Spleen (tissue), 11 donors: ENCODE data around the gene TTC3. TPM values are rescaled to one million over a fixed set of nuclear protein-coding genes. Genes with fewer than 3 reads are reported as not detected.

Source experiments
- DNase-seq: peaks from one replicate; pipeline ENCODE4 v3.0.0-alpha.2; 2020
- H3K27ac ChIP-seq, 8 donors: fragments of 200-600 bp; sonication (generic) in 7 of 8; 1 replicate in 4 of 8; 2 replicates in 4 of 8; pipeline versions ENCODE4 v1.5.0 to v1.8.0; 2016 to 2021; ENCODE audit warnings: inconsistent platforms in 4 of 8, mild to moderate bottlenecking in 4 of 8, moderate library complexity in 1 of 8
- H3K27me3 ChIP-seq, 7 donors: fragments of 200-600 bp; sonication (generic) in 6 of 7; replicated peaks in 1 of 7; 1 replicate in 4 of 7; 2 replicates in 3 of 7; pipeline versions ENCODE4 v1.5.0 to v1.8.0; 2016 to 2021; ENCODE audit warnings: inconsistent platforms in 3 of 7, mild to moderate bottlenecking in 1 of 7
- H3K36me3 ChIP-seq, 6 donors: fragments of 200-600 bp; sonication (generic) in 5 of 6; 1 replicate in 4 of 6; 2 replicates in 2 of 6; pipeline versions ENCODE4 v1.5.0 to v1.8.0; 2016 to 2021; ENCODE audit warnings: inconsistent platforms in 2 of 6
- H3K4me1 ChIP-seq, 6 donors: fragments of 200-600 bp; sonication (generic) in 5 of 6; 1 replicate in 3 of 6; 2 replicates in 3 of 6; pipeline versions ENCODE4 v1.5.0 to v1.8.0; 2016 to 2021; ENCODE audit warnings: inconsistent platforms in 3 of 6
- H3K4me3 ChIP-seq, 8 donors: fragments of 200-600 bp; sonication (generic) in 7 of 8; 1 replicate in 4 of 8; 2 replicates in 4 of 8; pipeline versions ENCODE4 v1.5.0 to v1.8.0; 2016 to 2021; ENCODE audit warnings: inconsistent platforms in 4 of 8, mild to moderate bottlenecking in 4 of 8, moderate library complexity in 2 of 8
- H3K9me3 ChIP-seq, 8 donors: fragments of 200-600 bp; sonication (generic) in 7 of 8; 1 replicate in 4 of 8; 2 replicates in 4 of 8; pipeline versions ENCODE4 v1.5.0 to v1.8.0; 2016 to 2021; ENCODE audit warnings: inconsistent platforms in 4 of 8
- CTCF ChIP-seq, 11 experiments: fragments of 200-600 bp in 7 of 11; fragments of 450-650 bp in 4 of 11; sonication (generic) in 4 of 11; IDR thresholded peaks in 8 of 11; conservative IDR thresholded peaks in 3 of 11; 1 replicate in 7 of 11; 2 replicates in 4 of 11; pipeline versions ENCODE4 v1.4.0 to v1.8.0; 2016 to 2021; ENCODE audit warnings: antibody characterized with exemption in 11 of 11, inconsistent platforms in 4 of 11, mild to moderate bottlenecking in 1 of 11
- POLR2A ChIP-seq, 3 donors: fragments of 450-650 bp; IDR thresholded peaks; one replicate each; pipeline ENCODE4 v1.5.1; 2017; ENCODE audit warnings: antibody characterized with exemption in 3 of 3, mild to moderate bottlenecking in 1 of 3
- POLR2AphosphoS5 ChIP-seq, 3 donors: sonication (generic); formaldehyde crosslinking; IDR thresholded peaks; one replicate each; pipeline ENCODE4 v1.5.1; 2017; ENCODE audit warnings: antibody characterized with exemption in 3 of 3
- WGBS, 5 donors: extraction: QIAGEN DNeasy Blood & Tissue Kit in 3 of 5; methylation state at CpG; one replicate each; pipeline versions ENCODE4 v1.1.5 to v1.1.7; 2013 to 2018; 5-methylcytosine and 5-hydroxymethylcytosine counted together
- intact Hi-C: fragments of 100-400 bp; cut with DNase I; formaldehyde crosslinking; loops from one replicate; pipeline ENCODE4 v1.15.0; 2023; ENCODE audit warnings: low total_unique reads
- polyA plus RNA-seq, 3 donors: library from polyadenylated mRNA; stranded (reverse); fragments of 200-250 nt; gene quantifications; one replicate each; pipeline ENCODE4 v1.2.1, GENCODE V29; 2013
- total RNA-seq, 7 donors: library from RNA; depleted of rRNA in 3 of 7; stranded (reverse); fragments of >200 nt in 3 of 7; fragmentation: NEBNext Ultra II Directional in 4 of 7; extraction: Animal tissue kit (Norgen Biotek cat#: 25700) in 4 of 7; gene quantifications; one replicate each; pipeline versions ENCODE4 v1.1.0 to v1.2.1, GENCODE V29; 2016 to 2021
- donor health status: healthy with polysubstance abuse.
- donor health status: DM: no; HTN: no; CAD: no; lungs with moderate emphysema.
- donor health status: DM: no; HTN: no; CAD: no.
- donor health status: Bipolar disorder and iron deficiency.
- donor health status: healthy.
- donor health status: DM: no; HTN: no; CAD: no.
- donor health status: DM: yes; HTN: yes; CAD: no.

The TTC3 gene
- total and polyA plus RNA-seq, 10 donors, result 16.0 to 143 (median 80.7) TPM

- no peak overlapping the region for H3K4me3 ChIP-seq
- H3K27ac ChIP-seq, result no peak overlapping the region
- H3K27me3 ChIP-seq, result no peaks in the 10 kb centered on the region
- intact Hi-C loops, result no loop called here
- TF ChIP-seq CTCF (IDR thresholded peaks at IDR 0.05 in 8 of 11, conservative IDR thresholded peaks at IDR 0.05 in 3 of 11) (no peak), POLR2AphosphoS5 (IDR thresholded peaks at IDR 0.05) (no peak), POLR2A (IDR thresholded peaks at IDR 0.05) (no peak)
- DNase-seq, result no peak
- H3K9me3 ChIP-seq, result no peaks in the 10 kb centered on the region
- H3K36me3 ChIP-seq, result peaks cover 0 to 97% (median 64%) of the 10 kb centered on the region in 6 donors
- H3K4me1 ChIP-seq, result no peaks in the 10 kb centered on the region
Measured at GRCh38 chr21:37149411-37149810, 76.4 kb downstream of the TTC3 start.

- H3K27me3 ChIP-seq, result no peaks in the 10 kb centered on the region
- no peak overlapping the region for H3K4me3 ChIP-seq
- TF ChIP-seq POLR2AphosphoS5 (IDR thresholded peaks at IDR 0.05), result no peak
- peaks cover 0 to 97% (median 52%) of the 10 kb centered on the region in 6 donors for H3K36me3 ChIP-seq
- H3K9me3 ChIP-seq, result no peaks in the 10 kb centered on the region
- DNase-seq, result no peak
- intact Hi-C loops, result no loop called here
- H3K4me1 ChIP-seq, result no peaks in the 10 kb centered on the region
- 87 to 95% (median 89%) methylated on average over 4 of the region's 4 CpGs for WGBS, 5 donors
- no peak overlapping the region for H3K27ac ChIP-seq
Measured at GRCh38 chr21:37153196-37153934, 80.3 kb downstream of the TTC3 start.

- Histone ChIP-seq H3K4me3 (no peak overlapping the region), H3K27me3 (no peaks in the 10 kb centered on the region), H3K27ac (no peak overlapping the region), H3K4me1 (no peaks in the 10 kb centered on the region), H3K9me3 (no peaks in the 10 kb centered on the region), H3K36me3 (peaks cover 0 to 97% (median 54%) of the 10 kb centered on the region in 6 donors)
- 84 to 93% (median 88%) methylated on average over 9 of the region's 9 CpGs for WGBS, 5 donors
- intact Hi-C loops, result no loop called here
- no peak for TF ChIP-seq POLR2A (IDR thresholded peaks at IDR 0.05)
- no peak for TF ChIP-seq CTCF (IDR thresholded peaks at IDR 0.05 in 8 of 11, conservative IDR thresholded peaks at IDR 0.05 in 3 of 11)
- no peak for TF ChIP-seq POLR2AphosphoS5 (IDR thresholded peaks at IDR 0.05)
- no peak for DNase-seq
Measured at GRCh38 chr21:37153935-37154350, 80.9 kb downstream of the TTC3 start.

- 63 to 87% (median 79%) methylated on average over 3 of the region's 3 CpGs for WGBS, 5 donors
- no peak for TF ChIP-seq CTCF (IDR thresholded peaks at IDR 0.05 in 8 of 11, conservative IDR thresholded peaks at IDR 0.05 in 3 of 11)
- no peak for TF ChIP-seq POLR2A (IDR thresholded peaks at IDR 0.05)
- no peak for TF ChIP-seq POLR2AphosphoS5 (IDR thresholded peaks at IDR 0.05)
- Histone ChIP-seq H3K9me3 (no peaks in the 10 kb centered on the region), H3K4me1 (no peaks in the 10 kb centered on the region), H3K4me3 (no peak overlapping the region), H3K27me3 (no peaks in the 10 kb centered on the region), H3K36me3 (peaks cover 0 to 97% (median 53%) of the 10 kb centered on the region in 6 donors), H3K27ac (no peak overlapping the region)
- no peak for DNase-seq
- intact Hi-C loops, result no loop called here
Measured at GRCh38 chr21:37155186-37155585, 82.1 kb downstream of the TTC3 start.
